ENCODE measurements around the gene RASGRP2.

- TF ChIP-seq, protein P1, sequence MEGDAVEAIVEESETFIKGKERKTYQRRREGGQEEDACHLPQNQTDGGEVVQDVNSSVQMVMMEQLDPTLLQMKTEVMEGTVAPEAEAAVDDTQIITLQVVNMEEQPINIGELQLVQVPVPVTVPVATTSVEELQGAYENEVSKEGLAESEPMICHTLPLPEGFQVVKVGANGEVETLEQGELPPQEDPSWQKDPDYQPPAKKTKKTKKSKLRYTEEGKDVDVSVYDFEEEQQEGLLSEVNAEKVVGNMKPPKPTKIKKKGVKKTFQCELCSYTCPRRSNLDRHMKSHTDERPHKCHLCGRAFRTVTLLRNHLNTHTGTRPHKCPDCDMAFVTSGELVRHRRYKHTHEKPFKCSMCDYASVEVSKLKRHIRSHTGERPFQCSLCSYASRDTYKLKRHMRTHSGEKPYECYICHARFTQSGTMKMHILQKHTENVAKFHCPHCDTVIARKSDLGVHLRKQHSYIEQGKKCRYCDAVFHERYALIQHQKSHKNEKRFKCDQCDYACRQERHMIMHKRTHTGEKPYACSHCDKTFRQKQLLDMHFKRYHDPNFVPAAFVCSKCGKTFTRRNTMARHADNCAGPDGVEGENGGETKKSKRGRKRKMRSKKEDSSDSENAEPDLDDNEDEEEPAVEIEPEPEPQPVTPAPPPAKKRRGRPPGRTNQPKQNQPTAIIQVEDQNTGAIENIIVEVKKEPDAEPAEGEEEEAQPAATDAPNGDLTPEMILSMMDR (IDR thresholded peaks at IDR 0.05): no peak
- no peak for TF ChIP-seq POLR2A (IDR thresholded peaks at IDR 0.05)
These were observed 1.7 kb downstream of the RASGRP2 start for GRCh38 chr11:64742087-64742888.

All from prostate gland (tissue), 2 donors.